GM23338 (cell line): ENCODE results near the gene ITGAL. TPM values are rescaled to one million over a fixed set of nuclear protein-coding genes. Genes with fewer than 3 reads are reported as not detected.

Source experiments
- microRNA-seq: library from miRNA; unstranded; fragments of <30 nt; microRNA quantifications from one replicate; pipeline ENCODE4, GENCODE V29; 2017
- polyA plus RNA-seq: library from polyadenylated mRNA; unstranded; fragments of >200 nt; fragmentation: Nextera tagmentation; extraction: Ambion mirVana; gene quantifications from 2 replicates; pipeline ENCODE4 v1.2.1, GENCODE V29; 2016
- small RNA-seq: library from RNA; depleted of rRNA; stranded (forward); fragments of <200 nt; gene quantifications from one replicate; pipeline ENCODE3, GENCODE V24; 2014; ENCODE audit warnings: low replicate concordance
- total RNA-seq: library from RNA; depleted of rRNA; stranded (reverse); fragments of >200 nt; shearing (Covaris generic); gene quantifications from 2 replicates; pipeline ENCODE4 v1.2.3, GENCODE V29; 2014; rRNA removed

The ITGAL gene
- total and polyA plus RNA-seq, 2 experiments from 2014 or later: 0.05 to 0.07 TPM

Small RNAs within 50 kb of the gene (microRNA-seq; reads per million reads assigned to microRNA genes)
- gene MIR4518: not detected

Small RNAs within 50 kb of the gene (small RNA-seq; reads per million reads assigned to genes)
- gene MIR4518: not detected
- not detected for gene RF00019
- not detected for gene RNU7-61P

Other genes with a start within 250 kb of the ITGAL start
- gene NPIPB13, start 224.3 kb upstream of the ITGAL start, total RNA-seq: 2.2 and 7.6 TPM in 2 replicates
- gene NPIPB13, start 224.3 kb upstream of the ITGAL start, polyA plus RNA-seq: 5.7 and 7.5 TPM in 2 replicates
- gene CD2BP2, start 117.4 kb upstream of the ITGAL start, total RNA-seq: 33.9 and 38.7 TPM in 2 replicates
- gene CD2BP2, start 117.4 kb upstream of the ITGAL start, polyA plus RNA-seq: 21.0 and 23.1 TPM in 2 replicates
- gene TBC1D10B, start 102.2 kb upstream of the ITGAL start, total RNA-seq: 19.6 and 30.8 TPM in 2 replicates
- gene TBC1D10B, start 102.2 kb upstream of the ITGAL start, polyA plus RNA-seq: 13.3 TPM in 2 replicates
- gene MYL11, start 97.9 kb upstream of the ITGAL start, total RNA-seq: not detected in 2 replicates
- 3.5 and 7.3 TPM in 2 replicates for gene MYL11, start 97.9 kb upstream of the ITGAL start, polyA plus RNA-seq
- 0.21 and 0.35 TPM in 2 replicates for gene SEPTIN1, start 90.2 kb upstream of the ITGAL start, total RNA-seq
- 3.3 and 3.9 TPM in 2 replicates for gene SEPTIN1, start 90.2 kb upstream of the ITGAL start, polyA plus RNA-seq
- 37.9 and 44.3 TPM in 2 replicates for gene ZNF48, start 77.3 kb upstream of the ITGAL start, total RNA-seq
- 4.8 and 6.2 TPM in 2 replicates for gene ZNF48, start 77.3 kb upstream of the ITGAL start, polyA plus RNA-seq
- 12.0 and 16.1 TPM in 2 replicates for gene ZNF771, start 65.1 kb upstream of the ITGAL start, total RNA-seq
- 10.8 and 12.7 TPM in 2 replicates for gene ZNF771, start 65.1 kb upstream of the ITGAL start, polyA plus RNA-seq
- gene DCTPP1, start 42.7 kb upstream of the ITGAL start, total RNA-seq: 46.1 and 54.1 TPM in 2 replicates
- 51.7 and 58.3 TPM in 2 replicates for gene DCTPP1, start 42.7 kb upstream of the ITGAL start, polyA plus RNA-seq
- 35.2 and 43.0 TPM in 2 replicates for gene SEPHS2, start 26.9 kb upstream of the ITGAL start, total RNA-seq
- 27.3 and 29.7 TPM in 2 replicates for gene SEPHS2, start 26.9 kb upstream of the ITGAL start, polyA plus RNA-seq
- 34.6 and 43.0 TPM in 2 replicates for gene ZNF768, start 53.8 kb downstream of the ITGAL start, total RNA-seq
- 8.3 and 8.5 TPM in 2 replicates for gene ZNF768, start 53.8 kb downstream of the ITGAL start, polyA plus RNA-seq
- 10.8 and 12.6 TPM in 2 replicates for gene ZNF747, start 62.1 kb downstream of the ITGAL start, total RNA-seq
- gene ZNF747, start 62.1 kb downstream of the ITGAL start, polyA plus RNA-seq: 3.0 and 4.2 TPM in 2 replicates
- 10.7 and 12.9 TPM in 2 replicates for gene ZNF764, start 85.6 kb downstream of the ITGAL start, total RNA-seq
- gene ZNF764, start 85.6 kb downstream of the ITGAL start, polyA plus RNA-seq: 5.6 and 6.0 TPM in 2 replicates
- gene ZNF688, start 99.0 kb downstream of the ITGAL start, total RNA-seq: 1.3 and 4.0 TPM in 2 replicates
- 4.4 and 6.2 TPM in 2 replicates for gene ZNF688, start 99.0 kb downstream of the ITGAL start, polyA plus RNA-seq
- 7.1 and 7.5 TPM in 2 replicates for gene ZNF785, start 113.0 kb downstream of the ITGAL start, total RNA-seq
- 4.9 and 5.4 TPM in 2 replicates for gene ZNF785, start 113.0 kb downstream of the ITGAL start, polyA plus RNA-seq
- gene ZNF689, start 137.6 kb downstream of the ITGAL start, total RNA-seq: 13.4 and 16.7 TPM in 2 replicates
- gene ZNF689, start 137.6 kb downstream of the ITGAL start, polyA plus RNA-seq: 5.3 and 5.9 TPM in 2 replicates
- 4.6 and 8.9 TPM in 2 replicates for gene PRR14, start 178.2 kb downstream of the ITGAL start, total RNA-seq
- gene PRR14, start 178.2 kb downstream of the ITGAL start, polyA plus RNA-seq: 12.7 and 13.0 TPM in 2 replicates
- 5.2 and 7.2 TPM in 2 replicates for gene FBRS, start 185.7 kb downstream of the ITGAL start, total RNA-seq
- gene FBRS, start 185.7 kb downstream of the ITGAL start, polyA plus RNA-seq: 2.3 and 2.7 TPM in 2 replicates
- 38.4 and 44.3 TPM in 2 replicates for gene SRCAP, start 226.4 kb downstream of the ITGAL start, total RNA-seq
- 14.1 and 15.3 TPM in 2 replicates for gene SRCAP, start 226.4 kb downstream of the ITGAL start, polyA plus RNA-seq